Peyer's patch (tissue), 4 donors: ENCODE results near the gene VPREB1.

Source experiments
- CTCF ChIP-seq, 6 experiments: fragments of 450-650 bp in 4 of 6; fragments of 200-600 bp in 2 of 6; sonication (generic) in 1 of 6; IDR thresholded peaks; one replicate each; pipeline ENCODE4 v1.5.1; 2017 to 2019; ENCODE audit warnings: antibody characterized with exemption in 6 of 6, mild to moderate bottlenecking in 3 of 6, moderate library complexity in 1 of 6
- POLR2A ChIP-seq, 2 donors: fragments of 450-650 bp; IDR thresholded peaks; one replicate each; pipeline ENCODE4 v1.5.1; 2017; ENCODE audit warnings: antibody characterized with exemption in 2 of 2, mild to moderate bottlenecking in 2 of 2, moderate library complexity in 2 of 2

GRCh38 chr22:22213231-22213630 is 31.4 kb upstream of the VPREB1 start:
- TF ChIP-seq CTCF (IDR thresholded peaks at IDR 0.05) (no peak), POLR2A (IDR thresholded peaks at IDR 0.05) (no peak)
